CD4-positive, alpha-beta T cell treated with Interferon alpha-2 for 1 hour (primary cell): Measurements from ENCODE around the gene GJB3.

Experiments used
- DNase-seq, 2 donors: peaks; one replicate each; pipeline ENCODE4 v3.0.0-alpha.2; 2020 to 2022

GJB3 gene

GRCh38 chr1:34827341-34827941 lies 46.4 kb downstream of the GJB3 start:
- no peak for DNase-seq

GRCh38 chr1:34828611-34829010 lies 47.6 kb downstream of the GJB3 start:
- no peak for DNase-seq

GRCh38 chr1:34829250-34829649 lies 48.2 kb downstream of the GJB3 start:
- DNase-seq = no peak

GRCh38 chr1:34831721-34832246 lies 50.8 kb downstream of the GJB3 start:
- no peak for DNase-seq

- no peak for DNase-seq
Measured at GRCh38 chr1:34833711-34834110, 52.7 kb downstream of the GJB3 start.
